HS-27A (cell line): ENCODE data around the gene LRIG2.
"Not testable (repeated sequence)": the region's sequence is repeated elsewhere in the genome, so short reads cannot be mapped to it uniquely, and the experiment has no call there.

Experiments
- DNase-seq: peaks from one replicate; pipeline ENCODE4 v3.0.0-alpha.2; 2012; ENCODE audit warnings: low read depth, missing footprints

Gene LRIG2

GRCh38 chr1:113128116-113128515, 55.1 kb downstream of the LRIG2 start:
- DNase-seq = no peak

GRCh38 chr1:113129529-113130185, 56.7 kb downstream of the LRIG2 start:
- DNase-seq = no peak

DNA sequence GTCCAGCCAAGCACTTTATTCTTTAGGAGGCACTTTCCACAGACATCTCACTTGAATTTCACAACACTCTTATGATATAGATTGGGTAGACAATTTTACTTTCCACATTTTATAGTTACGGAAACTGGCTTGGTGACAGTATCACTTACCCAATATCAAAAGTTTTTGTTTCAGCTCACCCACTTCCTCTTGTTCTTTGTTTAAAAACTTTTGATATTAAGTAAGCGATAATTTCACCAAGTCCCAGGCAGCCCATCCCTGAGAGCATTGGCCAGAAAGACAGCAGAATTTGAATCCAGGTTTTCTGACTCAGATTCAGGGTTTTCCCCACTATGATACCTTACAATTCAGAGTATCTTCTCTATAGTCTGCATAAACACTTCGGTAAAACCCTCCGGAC, 60.0 kb downstream of the LRIG2 start:
- no peak for DNase-seq

DNA sequence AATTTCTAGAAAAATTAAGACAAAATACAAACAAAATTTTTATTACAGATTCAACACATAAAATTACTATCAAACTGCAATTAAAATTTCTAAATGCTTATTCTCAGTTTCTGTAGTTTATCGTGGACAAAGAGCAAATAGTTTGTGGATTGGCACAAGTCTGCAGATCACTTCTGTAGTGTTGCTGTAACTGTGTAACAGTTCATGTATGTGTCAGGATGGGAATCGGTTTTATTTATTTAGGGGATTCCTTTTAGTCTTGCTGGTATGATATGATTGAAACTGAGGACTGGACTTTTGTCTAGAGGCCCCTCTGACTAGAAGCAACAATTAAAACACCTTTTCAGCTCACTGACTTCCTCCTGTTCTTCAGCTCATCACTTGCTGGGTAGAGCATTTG, 60.8 kb downstream of the LRIG2 start:
- DNase-seq = no peak

DNA sequence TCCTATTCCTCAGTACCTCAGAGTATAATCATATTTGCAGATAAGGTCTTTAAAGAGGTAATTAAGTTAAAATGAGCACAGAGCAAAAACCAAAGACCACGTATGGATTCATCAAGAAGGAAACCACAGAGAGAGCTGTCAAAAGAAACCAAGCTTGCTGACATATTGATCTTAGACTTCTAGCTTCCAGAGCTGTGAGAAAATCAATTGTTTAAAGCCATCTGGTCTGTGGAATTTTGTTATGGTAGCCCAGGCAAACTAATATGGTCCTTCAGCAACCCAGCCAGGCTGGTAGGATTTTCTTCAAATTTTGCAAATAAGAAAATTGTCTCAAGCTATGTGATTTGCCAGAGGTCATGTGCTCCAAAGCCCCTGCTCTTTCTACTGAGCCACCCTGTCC, 62.5 kb downstream of the LRIG2 start:
- no peak for DNase-seq

- no peak for DNase-seq
These were observed 63.5 kb downstream of the LRIG2 start for GRCh38 chr1:113136476-113136875.

DNA sequence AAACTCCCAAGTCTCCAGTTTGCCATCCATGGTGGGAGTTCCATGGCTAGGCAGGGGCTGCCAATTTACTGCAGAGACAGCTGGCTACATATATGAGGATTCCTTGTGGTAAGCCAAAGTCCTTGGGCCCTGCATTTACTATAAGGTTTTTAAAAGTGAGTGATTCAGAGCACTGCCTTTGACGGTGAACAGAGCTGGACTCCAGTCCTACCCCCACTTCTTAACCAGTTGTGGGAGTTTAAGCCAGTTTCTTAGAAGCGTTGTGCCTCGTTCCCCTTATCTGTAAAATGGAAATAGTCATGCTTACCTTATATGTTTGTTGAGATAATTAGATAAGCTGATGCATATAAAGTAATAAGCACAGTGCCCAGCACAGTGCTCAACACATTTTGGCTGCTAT, 64.6 kb downstream of the LRIG2 start:
- no peak for DNase-seq

DNA sequence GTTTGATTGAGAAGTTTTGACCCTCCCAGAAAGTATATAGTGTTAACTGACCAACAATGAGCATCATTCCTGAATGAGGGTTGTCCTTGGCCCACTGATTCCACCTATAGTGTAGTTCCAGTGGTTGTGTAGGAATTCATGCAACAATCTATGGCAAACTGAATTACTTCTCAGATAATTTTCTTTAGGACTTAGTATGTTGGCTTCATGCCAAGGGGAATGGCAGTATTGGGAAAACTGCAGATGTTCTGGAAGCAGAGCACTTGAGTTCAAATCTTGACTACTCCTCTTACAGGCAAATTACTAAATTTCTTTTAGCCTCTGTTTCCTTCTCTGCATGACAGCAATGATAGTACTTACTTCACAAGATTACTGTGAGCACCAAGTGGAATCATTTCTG, 65.8 kb downstream of the LRIG2 start:
- DNase-seq = no peak

DNA sequence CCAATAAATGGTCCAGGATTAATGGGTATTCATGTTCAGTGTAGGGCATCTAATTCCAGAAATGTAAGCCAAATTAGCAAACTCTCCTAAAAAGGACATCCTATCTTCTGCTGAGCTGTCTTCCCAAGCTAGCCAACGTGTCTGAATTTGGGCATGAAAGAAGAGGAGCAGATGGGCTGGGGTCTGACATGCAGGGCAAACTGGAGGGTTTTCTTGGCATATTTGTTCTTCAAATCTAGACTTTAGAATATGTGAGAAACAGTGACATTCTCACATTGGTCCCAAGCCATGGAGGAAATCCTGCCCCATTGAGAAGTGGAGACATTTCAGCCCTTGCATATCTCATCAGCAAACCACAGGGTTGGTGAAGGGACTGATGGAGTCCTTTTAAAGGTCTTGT, 67.2 kb downstream of the LRIG2 start:
- no peak for DNase-seq

GRCh38 chr1:113140588-113141446, 67.8 kb downstream of the LRIG2 start:
- no peak for DNase-seq

GRCh38 chr1:113141650-113142473, 68.9 kb downstream of the LRIG2 start:
- DNase-seq = no peak

- DNase-seq = no peak
These were observed 69.8 kb downstream of the LRIG2 start for GRCh38 chr1:113142791-113143190.

DNA sequence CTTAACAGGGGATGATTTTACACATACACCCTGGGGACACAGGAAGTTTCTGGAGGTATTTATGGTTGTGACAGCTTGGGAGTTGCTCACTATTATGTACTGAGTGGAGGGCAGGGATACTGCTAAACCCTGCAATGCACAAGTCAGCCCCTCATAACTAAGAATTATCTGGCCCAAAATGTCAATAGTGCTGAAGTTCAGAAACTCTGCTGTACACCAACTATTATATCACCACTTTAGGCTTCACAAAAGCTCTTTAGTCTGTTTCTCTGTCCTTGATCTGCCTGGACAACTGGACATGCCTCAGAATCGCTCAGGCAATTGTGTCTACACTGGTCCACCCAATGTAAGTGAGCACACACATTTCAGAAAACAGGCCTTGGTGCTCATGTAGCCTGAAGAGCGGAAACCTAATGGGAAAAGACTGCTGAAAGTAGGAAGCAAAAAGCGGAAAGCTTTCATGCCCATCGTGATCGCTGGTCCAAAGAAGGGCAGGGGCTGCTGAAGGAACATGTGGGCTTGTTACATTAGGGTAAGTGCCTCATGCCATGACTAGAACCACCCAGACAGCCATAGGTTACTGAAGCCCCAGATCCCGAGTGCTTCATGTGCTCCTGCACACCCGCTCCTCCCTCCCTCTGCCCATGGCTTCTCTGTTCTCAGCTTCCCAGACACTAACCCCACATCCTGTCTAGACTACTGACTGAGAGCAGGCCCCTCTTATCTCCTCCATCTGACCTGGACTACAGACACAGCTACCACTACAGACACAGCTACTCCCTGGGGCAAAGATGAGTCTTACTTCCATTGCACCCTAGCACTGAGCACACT, 73.5 kb downstream of the LRIG2 start:
- no peak for DNase-seq

DNA sequence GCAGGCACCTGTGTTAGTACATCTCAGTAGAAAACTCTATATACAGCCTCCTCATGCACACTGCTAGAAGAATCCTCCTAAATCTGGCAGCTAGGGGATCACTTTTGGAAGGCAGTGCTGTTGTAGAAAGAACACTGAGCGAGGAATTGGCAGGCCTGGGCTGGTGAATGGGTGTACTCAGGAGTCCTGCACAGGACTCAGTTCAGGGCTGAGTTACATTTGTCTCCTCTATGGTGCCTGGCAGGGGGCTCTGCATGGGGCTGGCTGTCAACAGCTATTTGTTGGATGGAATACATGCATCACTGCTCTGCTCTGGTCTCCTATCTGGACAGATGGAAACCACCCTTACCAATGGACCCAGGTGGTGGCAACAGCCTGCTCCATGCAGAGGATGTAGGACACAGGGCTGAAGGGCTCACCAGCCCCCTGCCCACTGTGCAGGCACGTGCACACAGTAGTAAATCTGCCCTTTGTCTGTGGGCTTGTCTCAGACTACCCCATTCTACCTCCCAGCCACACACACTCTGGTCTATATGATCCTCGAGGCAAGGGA, 74.2 kb downstream of the LRIG2 start:
- DNase-seq = no peak

DNA sequence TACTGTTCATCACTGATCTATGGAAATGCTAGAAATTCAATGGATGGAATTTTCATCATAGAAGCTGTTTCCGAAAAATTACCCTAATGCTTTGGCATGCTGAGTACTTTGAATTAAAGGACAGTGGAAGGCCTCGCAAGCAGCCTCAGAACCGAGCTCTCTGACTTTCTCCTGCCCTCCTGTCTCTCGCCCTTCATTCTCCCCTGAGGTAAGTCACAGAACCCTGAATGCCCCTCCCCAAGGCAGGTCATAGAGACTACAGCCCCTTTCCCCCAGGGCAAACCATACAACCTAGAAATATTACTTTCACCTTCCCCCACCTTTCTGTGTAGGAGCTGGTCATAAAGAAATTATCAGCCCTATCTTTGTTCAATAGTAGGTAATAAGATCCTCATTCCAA, 74.8 kb downstream of the LRIG2 start:
- DNase-seq = no peak

DNA sequence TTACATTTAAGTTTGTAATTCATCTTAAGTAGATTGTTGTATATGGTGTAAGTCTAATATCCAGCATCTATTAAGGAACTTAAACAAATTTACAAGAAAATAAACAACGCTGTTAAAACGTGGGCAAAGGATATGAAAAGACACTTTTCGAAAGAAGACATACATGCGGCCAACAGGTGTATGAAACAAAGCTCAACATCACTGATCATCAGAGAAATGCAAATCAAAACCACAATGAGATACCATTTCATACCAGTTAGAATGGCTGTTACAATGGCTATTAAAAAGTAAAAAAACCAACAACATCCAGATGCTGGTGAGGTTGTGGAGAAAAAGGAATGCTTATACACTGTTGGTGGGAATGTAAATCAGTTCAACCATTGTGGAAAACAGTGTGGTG, 77.5 kb downstream of the LRIG2 start:
- DNase-seq = not testable (repeated sequence)

- no peak for DNase-seq
These were observed 80.3 kb downstream of the LRIG2 start for GRCh38 chr1:113153116-113153803.

DNA sequence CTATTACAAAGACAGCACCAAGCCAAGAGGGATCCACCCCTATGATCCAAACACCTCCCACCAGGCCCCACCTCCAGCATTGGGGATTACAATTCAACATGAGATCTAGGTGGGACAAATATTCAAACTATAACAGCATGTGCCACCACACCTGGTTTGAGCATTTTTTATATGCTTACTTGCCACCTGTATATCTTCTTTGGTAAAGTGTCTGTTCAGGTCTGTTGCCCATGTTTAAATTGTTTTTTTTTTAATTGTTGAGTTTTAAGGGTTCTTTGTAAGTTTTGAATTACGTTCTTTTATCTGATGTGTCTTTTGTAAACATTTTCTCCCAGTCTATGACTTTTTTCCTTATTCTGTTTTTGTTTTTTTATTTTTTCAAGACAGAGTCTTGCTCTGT, 83.4 kb downstream of the LRIG2 start:
- no peak for DNase-seq

GRCh38 chr1:113158743-113159142, 85.7 kb downstream of the LRIG2 start:
- not testable (repeated sequence) for DNase-seq

- DNase-seq = no peak
These were observed 93.5 kb downstream of the LRIG2 start for GRCh38 chr1:113166473-113166872.

DNA sequence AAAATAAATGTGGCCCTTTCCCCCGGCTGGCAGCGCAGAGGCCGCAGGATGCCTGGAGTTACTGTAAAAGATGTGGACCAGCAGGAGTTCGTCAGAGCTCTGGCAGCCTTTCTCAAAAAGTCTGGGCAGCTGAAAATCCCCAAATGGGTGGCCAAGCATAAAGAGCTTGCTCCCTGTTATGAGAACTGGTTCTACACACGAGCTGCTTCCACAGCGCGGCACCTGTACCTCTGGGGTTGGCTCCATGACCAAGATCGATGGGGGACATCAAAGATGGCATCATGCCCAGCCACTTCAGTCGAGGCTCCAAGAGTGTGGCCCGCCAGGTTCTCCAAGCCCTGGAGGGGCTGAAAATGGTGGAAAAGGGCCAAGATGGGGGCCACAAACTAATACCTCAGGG, 95.9 kb downstream of the LRIG2 start:
- no peak for DNase-seq
